GM12801 (cell line): ENCODE results near the gene PRMT7.

Experiments
- CTCF ChIP-seq: IDR thresholded peaks from one replicate; pipeline ENCODE4 v1.5.1; 2011; ENCODE audit warnings: control low read depth; ENCODE audit not compliant: insufficient read length; ENCODE audit errors: extremely low read depth

Gene PRMT7

GRCh38 chr16:68399456-68399855, 88.6 kb downstream of the PRMT7 start:
- TF ChIP-seq CTCF, result no peak

GRCh38 chr16:68400083-68400923, 89.5 kb downstream of the PRMT7 start:
- TF ChIP-seq CTCF, result no peak

GRCh38 chr16:68400924-68401460, 90.2 kb downstream of the PRMT7 start:
- TF ChIP-seq CTCF, result no peak

GRCh38 chr16:68401871-68402747, 91.3 kb downstream of the PRMT7 start:
- TF ChIP-seq CTCF, result no peak

GRCh38 chr16:68402748-68403040, 91.9 kb downstream of the PRMT7 start:
- TF ChIP-seq CTCF, result no peak

- no peak for TF ChIP-seq CTCF
Observed at GRCh38 chr16:68403177-68403576, 92.4 kb downstream of the PRMT7 start.

- no peak for TF ChIP-seq CTCF
Observed at GRCh38 chr16:68403704-68404103, 92.9 kb downstream of the PRMT7 start.
